ENCODE measurements around the gene ZFAND6.

GRCh38 chr15:80121546-80121945, 62.1 kb downstream of the ZFAND6 start:
- no peak for TF ChIP-seq CTCF (IDR thresholded peaks at IDR 0.05)
- no peak for TF ChIP-seq POLR2A (IDR thresholded peaks at IDR 0.05)
